Upper lobe of right lung (tissue), 1 donor: ENCODE measurements around the gene ROR1. TPM values are rescaled to one million over a fixed set of nuclear protein-coding genes. Genes with fewer than 3 reads are reported as not detected.

ENCODE experiments used
- ATAC-seq: fragments of 200-7000 bp; cut with Tn5 transposase; one replicate; pipeline ENCODE4 v1.9.1; 2020; ENCODE audit warnings: mild to moderate bottlenecking, moderate library complexity
- DNase-seq: peaks from one replicate; pipeline ENCODE4 v3.0.0-alpha.2; 2020
- H3K27ac ChIP-seq: fragments of 200-600 bp; one replicate; pipeline ENCODE4 v1.8.0; 2022
- H3K27me3 ChIP-seq: fragments of 200-600 bp; one replicate; pipeline ENCODE4 v1.8.0; 2022; ENCODE audit warnings: mild to moderate bottlenecking
- H3K36me3 ChIP-seq: fragments of 200-600 bp; one replicate; pipeline ENCODE4 v1.8.0; 2022
- H3K4me1 ChIP-seq: fragments of 200-600 bp; one replicate; pipeline ENCODE4 v1.8.0; 2022
- H3K4me3 ChIP-seq: fragments of 200-600 bp; one replicate; pipeline ENCODE4 v1.8.0; 2022; ENCODE audit warnings: mild to moderate bottlenecking
- H3K9me3 ChIP-seq: fragments of 200-600 bp; one replicate; pipeline ENCODE4 v1.8.0; 2022
- CTCF ChIP-seq: fragments of 200-600 bp; IDR thresholded peaks from one replicate; pipeline ENCODE4 v1.8.0; 2022; ENCODE audit warnings: antibody characterized with exemption
- intact Hi-C: fragments of 100-400 bp; cut with DNase I; formaldehyde crosslinking; loops from one replicate; pipeline ENCODE4 v1.11.0; 2022
- total RNA-seq: library from RNA; stranded (reverse); fragmentation: NEBNext Ultra II Directional; extraction: Animal tissue kit (Norgen Biotek cat#: 25700); gene quantifications from one replicate; pipeline ENCODE4 v1.2.1, GENCODE V29; 2021
- donor health status: DM: no; HTN: yes; CAD: no; lungs with severe emphysema.

Gene ROR1
- total RNA-seq, 1 donor from 2014 or later = 21.4 TPM

GRCh38 chr1:63935553-63935952, 161.7 kb downstream of the ROR1 start:
- no peak overlapping the region for H3K4me3 ChIP-seq
- ATAC-seq = no peak
- no peak overlapping the region for H3K27ac ChIP-seq

GRCh38 chr1:63936276-63936675, 162.5 kb downstream of the ROR1 start:
- no peak for ATAC-seq

More at GRCh38 chr1:63935553-63935952, 161.7 kb downstream of the ROR1 start:
- H3K4me1 ChIP-seq = no peaks in the 10 kb centered on the region
- no peak for DNase-seq
- no peaks in the 10 kb centered on the region for H3K9me3 ChIP-seq
- intact Hi-C loops = no loop called here
- no peak for TF ChIP-seq CTCF
- H3K27me3 ChIP-seq = no peaks in the 10 kb centered on the region
- no peaks in the 10 kb centered on the region for H3K36me3 ChIP-seq

GRCh38 chr1:63936801-63937200, 163.0 kb downstream of the ROR1 start:
- Histone ChIP-seq H3K4me3 (no peak overlapping the region), H3K27ac (no peak overlapping the region), H3K9me3 (no peaks in the 10 kb centered on the region), H3K4me1 (no peaks in the 10 kb centered on the region), H3K36me3 (no peaks in the 10 kb centered on the region), H3K27me3 (no peaks in the 10 kb centered on the region)
- no peak for TF ChIP-seq CTCF
- ATAC-seq (no peak), DNase-seq (no peak)
- intact Hi-C loops = no loop called here

More at GRCh38 chr1:63936276-63936675, 162.5 kb downstream of the ROR1 start:
- Histone ChIP-seq H3K27me3 (no peaks in the 10 kb centered on the region), H3K4me1 (no peaks in the 10 kb centered on the region), H3K27ac (no peak overlapping the region), H3K4me3 (no peak overlapping the region), H3K36me3 (no peaks in the 10 kb centered on the region), H3K9me3 (no peaks in the 10 kb centered on the region)
- TF ChIP-seq CTCF = no peak
- intact Hi-C loops = no loop called here
- DNase-seq = no peak

- DNase-seq = no peak
- Histone ChIP-seq H3K36me3 (no peaks in the 10 kb centered on the region), H3K4me1 (no peaks in the 10 kb centered on the region), H3K27ac (no peak overlapping the region), H3K4me3 (no peak overlapping the region), H3K9me3 (no peaks in the 10 kb centered on the region), H3K27me3 (no peaks in the 10 kb centered on the region)
- TF ChIP-seq CTCF = no peak
- intact Hi-C loops = no loop called here
- no peak for ATAC-seq
Observed at GRCh38 chr1:63937461-63938022, 163.7 kb downstream of the ROR1 start.

- no peak for ATAC-seq
- DNase-seq = no peak
- intact Hi-C loops = no loop called here
- H3K27me3 ChIP-seq = no peaks in the 10 kb centered on the region
- no peak for TF ChIP-seq CTCF
- H3K4me3 ChIP-seq = no peak overlapping the region
- H3K36me3 ChIP-seq = no peaks in the 10 kb centered on the region
- H3K4me1 ChIP-seq = no peaks in the 10 kb centered on the region
- no peak overlapping the region for H3K27ac ChIP-seq
- no peaks in the 10 kb centered on the region for H3K9me3 ChIP-seq
Observed at GRCh38 chr1:63940440-63940839, 166.6 kb downstream of the ROR1 start.

GRCh38 chr1:63943393-63943792, 169.6 kb downstream of the ROR1 start:
- H3K36me3 ChIP-seq = no peaks in the 10 kb centered on the region
- H3K4me1 ChIP-seq = no peaks in the 10 kb centered on the region
- no peak overlapping the region for H3K27ac ChIP-seq
- no peaks in the 10 kb centered on the region for H3K9me3 ChIP-seq
- no peak for TF ChIP-seq CTCF
- ATAC-seq (no peak), DNase-seq (no peak)
- intact Hi-C loops = no loop called here
- H3K27me3 ChIP-seq = no peaks in the 10 kb centered on the region
- no peak overlapping the region for H3K4me3 ChIP-seq
